ENCODE results near the gene CFAP300. TPM values are rescaled to one million over a fixed set of nuclear protein-coding genes. Genes with fewer than 3 reads are reported as not detected.

CFAP300 gene
- total and polyA plus RNA-seq, 12 donors, result 2.7 to 9.5 (median 4.4) TPM

GRCh38 chr11:102110761-102111010, 63.4 kb downstream of the CFAP300 start:
- no peak for DNase-seq
- Histone ChIP-seq H3K27me3 (no peaks in the 10 kb centered on the region), H3K4me1 (replicated peaks in 1 of 2) (peaks cover 0 to 35% of the 10 kb centered on the region in 2 donors), H3K27ac (peak overlapping the region; percentile 74 to 96 (median 94)), H3K4me3 (peak overlapping the region; percentile 45 to 74 (median 63)), H3K36me3 (replicated peaks in 1 of 2) (no peaks in the 10 kb centered on the region), H3K9me3 (replicated peaks in 1 of 3) (no peaks in the 10 kb centered on the region)
- intact Hi-C loops (cut with DNase I), result no loop called here
- WGBS, 4 donors, result 0 to 2% methylated on average over 27 to 31 of the region's 31 CpGs; no CpG with 5 or more reads in 2 of the 4 donors
- TF ChIP-seq CTCF (IDR thresholded peaks at IDR 0.05), result no peak
- no peak for TF ChIP-seq POLR2A (IDR thresholded peaks at IDR 0.05)

- H3K27me3 ChIP-seq, result no peaks in the 10 kb centered on the region
- H3K36me3 ChIP-seq (replicated peaks in 1 of 2), result peaks cover 0 to 2% of the 10 kb centered on the region in 2 donors
- intact Hi-C loops (cut with DNase I), result no loop called here
- no peaks in the 10 kb centered on the region for H3K9me3 ChIP-seq (replicated peaks in 1 of 3)
- TF ChIP-seq POLR2A (IDR thresholded peaks at IDR 0.05), result no peak
- no peak for TF ChIP-seq CTCF (IDR thresholded peaks at IDR 0.05)
- peak overlapping the region; percentile 74 to 96 (median 94) for H3K27ac ChIP-seq
- 1 to 2% (median 1%) methylated on average over 21 to 61 of the region's 61 CpGs for WGBS, 4 donors
- peak; percentile 75 to 86 (median 83) for DNase-seq
- H3K4me3 ChIP-seq, result peak overlapping the region; percentile 45 to 74 (median 63)
- peaks cover 0 to 38% of the 10 kb centered on the region in 2 donors for H3K4me1 ChIP-seq (replicated peaks in 1 of 2)
Measured at GRCh38 chr11:102111011-102111786, 64.0 kb downstream of the CFAP300 start.

GRCh38 chr11:102111787-102112508, 64.7 kb downstream of the CFAP300 start:
- Histone ChIP-seq H3K9me3 (replicated peaks in 1 of 3) (no peaks in the 10 kb centered on the region), H3K4me1 (replicated peaks in 1 of 2) (peaks cover 0 to 45% of the 10 kb centered on the region in 2 donors), H3K27me3 (no peaks in the 10 kb centered on the region), H3K27ac (peak overlapping the region; percentile 74 to 96 (median 94)), H3K4me3 (peak overlapping the region in 3 of 4 donors; percentile 49 to 74 (median 61)), H3K36me3 (replicated peaks in 1 of 2) (peaks cover 0 to 4% of the 10 kb centered on the region in 2 donors)
- TF ChIP-seq CTCF (IDR thresholded peaks at IDR 0.05) (no peak), POLR2A (IDR thresholded peaks at IDR 0.05) (peak in 1 of 2 donors; percentile 78)
- WGBS, 4 donors, result 2 to 4% (median 3%) methylated on average over 20 of the region's 20 CpGs
- intact Hi-C loops (cut with DNase I), result no loop called here
- DNase-seq, result peak in 5 of 7 donors; percentile 56 to 69 (median 60)

GRCh38 chr11:102112509-102112821, 65.2 kb downstream of the CFAP300 start:
- intact Hi-C loops (cut with DNase I), result no loop called here
- WGBS, 4 donors, result 7 to 14% (median 11%) methylated on average over 5 of the region's 5 CpGs
- peak overlapping the region in 2 of 4 donors; percentile 61 to 74 for H3K4me3 ChIP-seq
- DNase-seq, result no peak
- H3K4me1 ChIP-seq (replicated peaks in 1 of 2), result peaks cover 0 to 50% of the 10 kb centered on the region in 2 donors
- H3K9me3 ChIP-seq (replicated peaks in 1 of 3), result no peaks in the 10 kb centered on the region
- H3K27ac ChIP-seq, result peak overlapping the region; percentile 74 to 96 (median 94)
- H3K27me3 ChIP-seq, result no peaks in the 10 kb centered on the region
- TF ChIP-seq CTCF (IDR thresholded peaks at IDR 0.05), result no peak
- no peak for TF ChIP-seq POLR2A (IDR thresholded peaks at IDR 0.05)
- H3K36me3 ChIP-seq (replicated peaks in 1 of 2), result peaks cover 0 to 4% of the 10 kb centered on the region in 2 donors
